ENCODE measurements around the gene ATP13A3. TPM values are rescaled to one million over a fixed set of nuclear protein-coding genes. Genes with fewer than 3 reads are reported as not detected.
A peak's percentile ranks its signal among the peaks of the same experiment; 100 is the strongest.

Gene ATP13A3
- total RNA-seq, 1 donor from 2014 or later, result 60.2 TPM

- no peaks in the 10 kb centered on the region for H3K4me1 Mint-ChIP-seq
- no peak overlapping the region for H3K27ac Mint-ChIP-seq
- no peak overlapping the region for H3K4me3 Mint-ChIP-seq
- no peaks in the 10 kb centered on the region for H3K9me3 Mint-ChIP-seq
- peak in 1 of 2 experiments; percentile 16 for DNase-seq (ENCODE audit: low spot score in 2 of 2, unreplicated experiment in 2 of 2)
- H3K27me3 Mint-ChIP-seq (ENCODE audit: low read depth), result peaks cover 7% of the 10 kb centered on the region
- TF ChIP-seq CTCF (IDR thresholded peaks at IDR 0.05; ENCODE audit: unreplicated experiment), result no peak
- no peaks in the 10 kb centered on the region for H3K36me3 Mint-ChIP-seq
These were observed 102.6 kb downstream of the ATP13A3 start for GRCh38 chr3:194384156-194384555.

DNA sequence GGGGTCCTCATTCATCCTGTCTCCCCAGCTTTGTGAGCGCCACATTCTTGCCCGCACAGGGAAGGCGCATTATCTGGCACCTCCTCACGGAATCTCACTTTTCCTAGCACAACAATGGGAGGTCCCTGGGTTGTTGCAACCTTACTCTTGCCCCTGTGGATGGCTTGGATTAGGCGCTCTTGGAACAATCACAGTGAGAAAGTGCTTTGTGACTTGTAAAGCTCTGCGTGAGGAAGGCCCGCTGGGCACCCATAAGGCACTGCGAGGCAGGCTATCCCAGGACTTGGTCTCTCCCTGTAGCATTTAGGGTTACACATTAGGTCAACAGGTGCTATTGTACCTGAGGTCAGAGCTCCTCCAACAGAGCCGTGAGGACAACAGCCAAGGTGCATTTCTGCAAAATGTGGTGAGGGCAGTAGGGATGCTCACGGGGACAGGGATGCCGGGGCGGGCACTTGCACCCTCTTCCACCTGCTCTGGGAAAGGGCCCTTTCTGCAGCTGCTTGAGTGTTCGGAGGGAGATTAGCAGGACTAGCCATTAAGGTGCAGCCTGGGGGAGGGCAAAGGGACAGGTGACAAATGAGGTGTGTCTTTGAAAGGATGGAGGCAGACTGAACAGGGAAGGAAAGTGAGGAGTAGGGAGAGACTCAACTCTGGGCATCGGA lies 103.4 kb downstream of the ATP13A3 start:
- Mint-ChIP-seq H3K4me3 (no peak overlapping the region), H3K36me3 (no peaks in the 10 kb centered on the region), H3K27ac (no peak overlapping the region), H3K9me3 (no peaks in the 10 kb centered on the region), H3K27me3 (ENCODE audit: low read depth) (peaks cover 7% of the 10 kb centered on the region), H3K4me1 (no peaks in the 10 kb centered on the region)
- DNase-seq (ENCODE audit: low spot score in 2 of 2, unreplicated experiment in 2 of 2), result peak in 1 of 2 experiments; percentile 13
- TF ChIP-seq CTCF (IDR thresholded peaks at IDR 0.05; ENCODE audit: unreplicated experiment), result no peak

GRCh38 chr3:194382892-194383223 lies 103.9 kb downstream of the ATP13A3 start:
- no peak for TF ChIP-seq CTCF (IDR thresholded peaks at IDR 0.05; ENCODE audit: unreplicated experiment)
- Mint-ChIP-seq H3K27ac (no peak overlapping the region), H3K36me3 (no peaks in the 10 kb centered on the region), H3K27me3 (ENCODE audit: low read depth) (peaks cover 7% of the 10 kb centered on the region), H3K4me1 (no peaks in the 10 kb centered on the region), H3K4me3 (no peak overlapping the region), H3K9me3 (no peaks in the 10 kb centered on the region)
- peak in 1 of 2 experiments; percentile 29 for DNase-seq (ENCODE audit: low spot score in 2 of 2, unreplicated experiment in 2 of 2)

DNA sequence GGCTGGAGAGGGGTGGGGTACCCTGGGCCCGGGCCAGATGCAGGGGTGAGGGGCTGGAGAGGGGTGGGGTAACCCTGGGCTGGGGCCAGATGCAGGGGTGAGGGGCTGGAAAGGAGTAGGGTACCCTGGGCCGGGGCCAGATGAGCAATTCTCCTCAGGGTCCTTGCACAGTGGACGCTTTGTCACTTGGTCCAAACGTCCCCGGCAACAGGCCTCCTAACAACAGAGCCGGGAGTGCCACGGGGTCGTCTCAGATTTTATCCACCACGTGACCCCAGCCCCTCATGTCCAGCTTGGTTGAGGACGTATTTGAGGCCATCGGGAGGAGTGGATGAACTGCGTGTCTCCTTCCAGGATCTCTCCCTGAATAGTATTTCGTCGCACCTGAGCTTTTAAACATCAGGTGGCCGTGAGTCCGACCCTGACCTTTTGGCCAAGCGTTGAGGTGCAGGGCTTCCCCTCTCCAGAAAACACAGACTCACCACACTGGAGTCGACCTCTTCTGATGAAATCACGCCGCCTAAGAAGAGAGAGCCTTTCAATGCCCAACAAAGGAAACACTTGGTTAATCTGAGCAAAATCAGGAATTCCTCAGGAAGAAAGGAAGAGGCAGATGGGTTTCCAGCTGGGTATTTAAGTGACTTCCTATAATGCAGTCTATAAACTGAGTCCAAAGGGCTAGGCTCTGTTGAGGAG lies 104.5 kb downstream of the ATP13A3 start:
- Mint-ChIP-seq H3K9me3 (no peaks in the 10 kb centered on the region), H3K4me1 (no peaks in the 10 kb centered on the region), H3K27ac (no peak overlapping the region), H3K36me3 (no peaks in the 10 kb centered on the region), H3K4me3 (no peak overlapping the region), H3K27me3 (ENCODE audit: low read depth) (peaks cover 7% of the 10 kb centered on the region)
- no peak for DNase-seq (ENCODE audit: low spot score in 2 of 2, unreplicated experiment in 2 of 2)
- no peak for TF ChIP-seq CTCF (IDR thresholded peaks at IDR 0.05; ENCODE audit: unreplicated experiment)

- no peak for DNase-seq (ENCODE audit: low spot score in 2 of 2, unreplicated experiment in 2 of 2)
- H3K27ac Mint-ChIP-seq, result no peak overlapping the region
- peaks cover 2% of the 10 kb centered on the region for H3K4me1 Mint-ChIP-seq
- no peaks in the 10 kb centered on the region for H3K9me3 Mint-ChIP-seq
- TF ChIP-seq CTCF (IDR thresholded peaks at IDR 0.05; ENCODE audit: unreplicated experiment), result no peak
- H3K27me3 Mint-ChIP-seq (ENCODE audit: low read depth), result peaks cover 7% of the 10 kb centered on the region
- no peak overlapping the region for H3K4me3 Mint-ChIP-seq
- no peaks in the 10 kb centered on the region for H3K36me3 Mint-ChIP-seq
These were observed 105.3 kb downstream of the ATP13A3 start for GRCh38 chr3:194381460-194381875.
